OCI-LY3 (cell line): ENCODE results near the gene CATSPER3.

Experiments
- H2AFZ ChIP-seq: fragments of 200-600, 300-600 bp; shearing (Covaris generic); 2 replicates; pipeline ENCODE4 v1.6.0; 2014; ENCODE audit warnings: antibody characterized with exemption, low read depth, low read length
- H3K27ac ChIP-seq: fragments of 200-600, 300-600 bp; sonication (generic); 2 replicates; pipeline ENCODE4 v1.5.1; 2014; ENCODE audit warnings: mild to moderate bottlenecking, low read length, moderate library complexity, mixed read lengths
- H3K27me3 ChIP-seq: fragments of 200-600, 300-600 bp; sonication (generic); 2 replicates; pipeline ENCODE4 v1.6.1; 2014; ENCODE audit warnings: low read depth, low read length, mixed read lengths
- H3K36me3 ChIP-seq: fragments of 200-600, 300-600 bp; sonication (generic); replicated peaks from 2 replicates; pipeline ENCODE3; 2014; ENCODE audit warnings: low read depth, low read length, mixed read lengths
- H3K4me1 ChIP-seq: fragments of 300-600, 200-600 bp; sonication (generic); 2 replicates; pipeline ENCODE4 v1.6.1; 2014; ENCODE audit warnings: low read length, mixed read lengths
- H3K4me2 ChIP-seq: fragments of 200-600, 300-600 bp; sonication (generic); 2 replicates; pipeline ENCODE4 v1.6.1; 2014; ENCODE audit warnings: low read length, mixed read lengths
- H3K4me3 ChIP-seq: fragments of 300-600, 200-600 bp; sonication (generic); 2 replicates; pipeline ENCODE4 v1.5.1; 2014; ENCODE audit warnings: antibody characterized with exemption, mild to moderate bottlenecking, low read length, moderate library complexity
- H3K79me2 ChIP-seq: fragments of 300-600, 200-600 bp; shearing (Covaris generic); 2 replicates; pipeline ENCODE4 v1.6.1; 2014; ENCODE audit warnings: mild to moderate bottlenecking, low read length, mixed read lengths
- H3K9ac ChIP-seq: fragments of 300-600, 200-600 bp; shearing (Covaris generic); 2 replicates; pipeline ENCODE4 v1.6.0; 2014; ENCODE audit warnings: mild to moderate bottlenecking, low read length, moderate library complexity
- H3K9me3 ChIP-seq: fragments of 200-600, 300-600 bp; shearing (Covaris generic); 2 replicates; pipeline ENCODE4 v1.6.1; 2014; ENCODE audit warnings: low read length, mixed read lengths; ENCODE audit not compliant: insufficient read depth
- H4K20me1 ChIP-seq: fragments of 200-600, 300-600 bp; sonication (generic); 2 replicates; pipeline ENCODE4 v1.6.1; 2016; ENCODE audit warnings: low read length, mixed read lengths; ENCODE audit not compliant: insufficient read depth
- EZH2phosphoT487 ChIP-seq: fragments of 200-600 bp; shearing (Covaris generic); IDR thresholded peaks from 2 replicates; pipeline ENCODE4 v1.6.1; 2018; ENCODE audit warnings: antibody characterized with exemption, mixed run types, low read depth
- TF ChIP-seq, protein P1 (sequence below): fragments of 200-600, 300-600 bp; sonication (generic); IDR thresholded peaks from 2 replicates; pipeline ENCODE4 v1.5.1; 2014; ENCODE audit warnings: antibody characterized with exemption, low read length, low read depth

Gene CATSPER3

DNA sequence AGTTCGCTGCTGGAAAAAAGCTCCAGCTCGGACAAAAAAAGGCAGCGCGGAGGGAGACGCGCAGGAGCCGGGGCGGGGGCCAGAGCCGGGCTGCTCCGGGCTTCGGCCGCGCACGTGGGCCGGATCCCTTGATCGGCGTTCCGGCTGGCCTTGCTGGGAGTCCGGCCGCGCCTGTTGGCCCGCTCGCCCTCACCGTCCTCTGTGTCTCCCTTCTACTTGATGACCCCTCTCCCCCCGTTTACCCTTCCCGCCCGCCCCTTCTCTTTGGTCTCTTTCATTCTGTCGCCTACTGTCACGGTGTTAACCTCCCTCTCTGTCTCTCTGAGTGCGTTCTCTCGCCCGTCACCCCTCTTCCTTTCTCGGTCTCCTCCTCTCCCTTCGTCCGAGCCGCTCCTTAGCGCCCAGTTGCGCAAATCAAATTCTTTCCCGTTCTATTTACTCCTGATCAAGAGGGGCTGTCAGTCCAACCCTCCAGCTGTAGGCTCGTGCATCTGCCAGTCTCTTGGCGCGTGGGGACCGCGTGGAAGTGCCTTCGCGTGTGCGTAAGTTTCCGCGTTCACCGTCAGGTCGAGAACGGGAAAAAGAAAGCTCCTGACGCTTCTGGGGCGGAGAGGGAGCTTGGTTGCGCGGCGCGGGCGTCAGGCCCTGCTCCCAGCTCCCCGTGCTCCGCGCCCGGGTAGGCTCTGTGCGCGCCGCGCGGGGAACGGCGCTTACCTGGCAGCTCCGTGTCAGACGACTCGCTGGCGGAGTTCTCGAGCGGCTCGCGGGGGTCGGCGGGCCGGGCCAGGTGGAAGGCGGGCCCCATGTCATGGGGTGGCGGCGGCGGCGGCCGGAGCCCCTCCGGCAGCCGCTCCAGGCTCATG, 65.5 kb downstream of the CATSPER3 start:
- Histone ChIP-seq H4K20me1 (0 out of 2 replicates have a peak, but pooled peaks cover 3% of the 10 kb centered on the region), H2AFZ (peak overlapping the region; percentile 81), H3K79me2 (peaks cover 45% of the 10 kb centered on the region), H3K9ac (peak overlapping the region; percentile 100), H3K9me3 (no peaks in the 10 kb centered on the region), H3K36me3 (no peaks in the 10 kb centered on the region), H3K27ac (peak overlapping the region; percentile 70), H3K4me1 (peaks cover 12% of the 10 kb centered on the region), H3K4me2 (peak overlapping the region; percentile 94), H3K27me3 (no peaks in the 10 kb centered on the region), H3K4me3 (peak overlapping the region; percentile 100)
- TF ChIP-seq, protein P1, sequence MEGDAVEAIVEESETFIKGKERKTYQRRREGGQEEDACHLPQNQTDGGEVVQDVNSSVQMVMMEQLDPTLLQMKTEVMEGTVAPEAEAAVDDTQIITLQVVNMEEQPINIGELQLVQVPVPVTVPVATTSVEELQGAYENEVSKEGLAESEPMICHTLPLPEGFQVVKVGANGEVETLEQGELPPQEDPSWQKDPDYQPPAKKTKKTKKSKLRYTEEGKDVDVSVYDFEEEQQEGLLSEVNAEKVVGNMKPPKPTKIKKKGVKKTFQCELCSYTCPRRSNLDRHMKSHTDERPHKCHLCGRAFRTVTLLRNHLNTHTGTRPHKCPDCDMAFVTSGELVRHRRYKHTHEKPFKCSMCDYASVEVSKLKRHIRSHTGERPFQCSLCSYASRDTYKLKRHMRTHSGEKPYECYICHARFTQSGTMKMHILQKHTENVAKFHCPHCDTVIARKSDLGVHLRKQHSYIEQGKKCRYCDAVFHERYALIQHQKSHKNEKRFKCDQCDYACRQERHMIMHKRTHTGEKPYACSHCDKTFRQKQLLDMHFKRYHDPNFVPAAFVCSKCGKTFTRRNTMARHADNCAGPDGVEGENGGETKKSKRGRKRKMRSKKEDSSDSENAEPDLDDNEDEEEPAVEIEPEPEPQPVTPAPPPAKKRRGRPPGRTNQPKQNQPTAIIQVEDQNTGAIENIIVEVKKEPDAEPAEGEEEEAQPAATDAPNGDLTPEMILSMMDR, result no peak
- TF ChIP-seq EZH2phosphoT487, result no peak

DNA sequence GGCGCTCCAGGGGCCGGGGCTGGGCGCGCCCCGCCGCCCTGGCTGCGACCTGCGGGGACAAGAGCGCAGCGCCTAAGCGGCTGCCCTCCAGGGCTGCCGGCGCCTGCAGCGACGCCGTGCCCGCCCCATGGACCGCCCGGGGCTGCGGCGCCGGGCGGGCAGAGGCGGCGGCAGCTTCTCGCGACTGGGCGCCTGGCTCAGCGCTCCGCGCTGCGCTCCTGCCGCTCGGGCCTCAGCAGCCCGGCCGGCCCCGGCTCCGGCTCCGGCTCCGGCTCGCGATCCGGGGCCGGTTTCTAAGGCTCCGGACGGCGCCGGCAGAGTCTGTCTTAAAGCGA, 66.2 kb downstream of the CATSPER3 start, which contains the start of gene PITX1:
Gene PITX1 (minus strand): TSS at position 328 of the 335 bp plus-strand sequence. CDS start 347 bp downstream, outside the sequence.
- peak within 1 kb of the TSS; percentile 100 for H3K9ac ChIP-seq
- H2AFZ ChIP-seq, result peak within 1 kb of the TSS; percentile 81
- peaks cover 12% of the 10 kb centered on the region for H3K4me1 ChIP-seq
- no peak for TF ChIP-seq EZH2phosphoT487
- TF ChIP-seq, protein P1, result no peak
- H3K27me3 ChIP-seq, result no peaks in the 10 kb centered on the region
- peak within 1 kb of the TSS; percentile 100 for H3K4me3 ChIP-seq
- H3K4me2 ChIP-seq, result peak within 1 kb of the TSS; percentile 95
- H3K9me3 ChIP-seq, result no peaks in the 10 kb centered on the region
- H3K36me3 ChIP-seq, result no peaks in the 10 kb centered on the region
- H4K20me1 ChIP-seq, result 0 out of 2 replicates have a peak, but pooled peaks cover 3% of the 10 kb centered on the region
- H3K27ac ChIP-seq, result peak within 1 kb of the TSS; percentile 70
- peaks cover 45% of the 10 kb centered on the region for H3K79me2 ChIP-seq

DNA sequence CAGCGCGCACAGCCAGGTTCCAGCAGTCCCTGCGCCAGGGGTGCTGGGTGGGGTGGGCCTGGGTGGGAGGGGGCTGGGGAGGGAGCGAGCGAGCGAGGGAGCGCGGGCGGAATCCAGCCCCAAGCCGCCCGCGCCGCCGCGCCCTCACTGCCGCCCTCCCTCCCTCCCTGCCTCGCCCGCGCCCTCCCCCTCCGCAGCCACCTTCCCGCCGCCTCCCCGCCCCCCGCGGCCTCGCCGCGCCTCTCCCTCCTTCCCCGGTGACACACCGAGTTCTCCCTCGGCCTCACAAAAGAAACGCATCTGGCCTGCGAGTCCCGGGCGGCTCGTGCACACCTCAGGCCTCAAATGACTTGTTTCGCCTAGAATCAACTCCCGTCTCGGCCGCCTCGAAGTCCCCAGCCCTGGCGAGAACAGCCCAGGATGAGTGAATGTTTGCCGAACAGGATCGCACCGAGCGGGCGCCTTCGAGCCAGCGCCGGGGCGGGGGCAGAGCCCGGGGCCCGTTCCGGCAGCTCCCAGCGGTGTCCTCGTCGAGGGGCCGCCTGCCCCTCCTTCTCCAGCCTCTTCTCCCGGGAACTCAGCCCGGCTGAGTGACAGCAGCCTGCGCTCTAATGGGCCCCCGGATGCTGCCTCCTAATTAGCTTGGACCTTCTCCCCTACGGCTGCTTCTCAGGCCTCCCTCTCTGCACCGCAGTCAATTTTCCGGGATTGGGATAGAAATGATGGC, 66.7 kb downstream of the CATSPER3 start:
- Histone ChIP-seq H3K9me3 (no peaks in the 10 kb centered on the region), H2AFZ (peak overlapping the region; percentile 74), H3K79me2 (peaks cover 45% of the 10 kb centered on the region), H3K4me2 (peak overlapping the region; percentile 95), H3K27ac (peak overlapping the region; percentile 70), H3K27me3 (no peaks in the 10 kb centered on the region), H3K4me1 (peaks cover 12% of the 10 kb centered on the region), H4K20me1 (0 out of 2 replicates have a peak, but pooled peaks cover 3% of the 10 kb centered on the region), H3K36me3 (no peaks in the 10 kb centered on the region), H3K9ac (peak overlapping the region; percentile 100), H3K4me3 (peak overlapping the region; percentile 100)
- no peak for TF ChIP-seq EZH2phosphoT487
- TF ChIP-seq, protein P1, result no peak
